Neural cell (in vitro differentiated cells): Measurements from ENCODE around the gene MACF1.

Source experiments
- CTCF ChIP-seq: fragments of 450-650 bp; IDR thresholded peaks from 2 replicates; pipeline ENCODE4 v1.5.1; 2014; ENCODE audit warnings: antibody characterized with exemption, mild to moderate bottlenecking, moderate library complexity; ENCODE audit not compliant: poor library complexity, severe bottlenecking
- EP300 ChIP-seq: fragments of 450-650 bp; conservative IDR thresholded peaks from 2 replicates; pipeline ENCODE4 v1.6.1; 2014; ENCODE audit warnings: antibody characterized with exemption, mild to moderate bottlenecking, moderate library complexity; ENCODE audit not compliant: poor library complexity, severe bottlenecking
- EZH2 ChIP-seq: fragments of 200-600, 300-800 bp; shearing (Covaris generic), sonication (generic); IDR thresholded peaks from 2 replicates; pipeline ENCODE4 v1.6.1; 2014; ENCODE audit warnings: antibody characterized with exemption, low read length, borderline replicate concordance, mild to moderate bottlenecking; ENCODE audit not compliant: insufficient read depth, poor library complexity, severe bottlenecking
- MXI1 ChIP-seq: fragments of 450-650 bp; conservative IDR thresholded peaks from 2 replicates; pipeline ENCODE4 v1.6.1; 2014; ENCODE audit warnings: antibody characterized with exemption, mild to moderate bottlenecking; ENCODE audit not compliant: poor library complexity, severe bottlenecking
- RAD21 ChIP-seq: fragments of 450-650 bp; conservative IDR thresholded peaks from 2 replicates; pipeline ENCODE4 v1.6.1; 2014; ENCODE audit warnings: antibody characterized with exemption, mild to moderate bottlenecking, moderate library complexity
- REST ChIP-seq: IDR thresholded peaks from 2 replicates; pipeline ENCODE4 v1.6.1; 2012; ENCODE audit warnings: borderline replicate concordance
- SMC3 ChIP-seq: fragments of 450-650 bp; conservative IDR thresholded peaks from 2 replicates; pipeline ENCODE4 v1.6.1; 2014; ENCODE audit warnings: antibody characterized with exemption, mild to moderate bottlenecking, moderate library complexity; ENCODE audit not compliant: poor library complexity
- TAF1 ChIP-seq: IDR thresholded peaks from 2 replicates; pipeline ENCODE4 v1.6.1; 2012; ENCODE audit warnings: low read depth

GRCh38 chr1:39331647-39332046 is 127.2 kb downstream of the MACF1 start:
- TF ChIP-seq EZH2 (no peak), RAD21 (no peak), CTCF (no peak), EP300 (no peak), TAF1 (no peak), REST (no peak), MXI1 (no peak), SMC3 (no peak)
